ENCODE data around the gene ACP6.

The ACP6 gene

GRCh38 chr1:147631839-147632238 lies 38.5 kb downstream of the ACP6 start:
- Histone ChIP-seq H3K4me3 (ENCODE audit: extremely low read depth, insufficient read depth, low read length, poor library complexity, severe bottlenecking) (no peak overlapping the region), H3K27ac (ENCODE audit: low read depth, low read length, severe bottlenecking) (no peak overlapping the region), H3K4me1 (ENCODE audit: control insufficient read depth, insufficient read depth, low read length, poor library complexity, severe bottlenecking) (no peaks in the 10 kb centered on the region), H3K9me3 (ENCODE audit: control insufficient read depth, low read length) (no peaks in the 10 kb centered on the region), H3K36me3 (ENCODE audit: control insufficient read depth, insufficient read depth, low read length) (peaks cover 3% of the 10 kb centered on the region)
- 90 to 100% methylated on average over 3 of the region's 3 CpGs for WGBS, 2 experiments (ENCODE audit: insufficient coverage in 2 of 2)

GRCh38 chr1:147630447-147630846 lies 39.9 kb downstream of the ACP6 start:
- Histone ChIP-seq H3K4me1 (ENCODE audit: control insufficient read depth, insufficient read depth, low read length, poor library complexity, severe bottlenecking) (no peaks in the 10 kb centered on the region), H3K4me3 (ENCODE audit: extremely low read depth, insufficient read depth, low read length, poor library complexity, severe bottlenecking) (no peak overlapping the region), H3K9me3 (ENCODE audit: control insufficient read depth, low read length) (no peaks in the 10 kb centered on the region), H3K36me3 (ENCODE audit: control insufficient read depth, insufficient read depth, low read length) (peaks cover 3% of the 10 kb centered on the region), H3K27ac (ENCODE audit: low read depth, low read length, severe bottlenecking) (no peak overlapping the region)
- WGBS, 2 experiments (ENCODE audit: insufficient coverage in 2 of 2) = 97 to 100% methylated on average over 1 to 6 of the region's 6 CpGs

DNA sequence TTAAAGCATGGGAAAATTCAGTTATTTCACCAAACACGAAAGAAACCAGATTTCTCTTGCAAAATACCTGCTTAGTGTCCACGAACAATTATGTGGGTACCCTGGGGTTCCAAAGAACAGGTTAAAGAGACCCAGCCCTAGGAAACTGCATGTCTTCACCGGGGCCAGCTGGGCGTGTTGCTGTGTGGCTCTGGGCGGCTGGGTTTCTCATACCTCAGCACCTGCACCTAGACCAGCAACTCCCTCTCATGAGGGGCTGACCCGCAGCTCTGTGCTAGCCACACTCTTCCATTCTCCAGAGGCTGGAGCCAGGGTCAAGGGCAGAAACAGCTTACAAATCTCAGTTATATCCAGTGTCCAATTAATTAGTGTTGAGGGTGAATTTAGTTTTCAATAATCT lies 40.3 kb downstream of the ACP6 start:
- Histone ChIP-seq H3K4me1 (ENCODE audit: control insufficient read depth, insufficient read depth, low read length, poor library complexity, severe bottlenecking) (no peaks in the 10 kb centered on the region), H3K27ac (ENCODE audit: low read depth, low read length, severe bottlenecking) (no peak overlapping the region), H3K9me3 (ENCODE audit: control insufficient read depth, low read length) (no peaks in the 10 kb centered on the region), H3K36me3 (ENCODE audit: control insufficient read depth, insufficient read depth, low read length) (peaks cover 3% of the 10 kb centered on the region), H3K4me3 (ENCODE audit: extremely low read depth, insufficient read depth, low read length, poor library complexity, severe bottlenecking) (no peak overlapping the region)
- 88 to 96% methylated on average over 4 to 5 of the region's 6 CpGs for WGBS, 2 experiments (ENCODE audit: insufficient coverage in 2 of 2)

DNA sequence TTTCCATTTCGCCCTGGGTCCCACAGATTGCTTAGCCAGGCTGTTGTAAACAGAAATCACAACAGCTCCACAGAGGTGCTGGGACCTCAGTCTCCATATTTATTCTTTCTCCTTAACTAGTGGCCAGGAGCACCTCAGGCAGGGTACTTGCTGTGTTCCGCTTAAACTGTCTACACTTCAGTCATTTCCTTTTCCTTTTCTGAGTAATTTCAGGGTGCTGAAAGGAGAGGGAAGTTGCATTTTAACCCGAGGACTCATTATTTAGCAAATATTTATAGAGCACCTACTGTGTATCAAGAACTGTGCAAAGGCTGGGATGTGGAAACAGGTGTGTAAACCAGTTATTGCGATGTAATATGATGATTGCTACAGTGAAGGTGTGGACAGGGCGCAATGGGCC lies 41.9 kb downstream of the ACP6 start:
- 83 to 100% methylated on average over 3 to 4 of the region's 5 CpGs for WGBS, 2 experiments (ENCODE audit: insufficient coverage in 2 of 2)
- Histone ChIP-seq H3K4me1 (ENCODE audit: control insufficient read depth, insufficient read depth, low read length, poor library complexity, severe bottlenecking) (no peaks in the 10 kb centered on the region), H3K36me3 (ENCODE audit: control insufficient read depth, insufficient read depth, low read length) (peaks cover 18% of the 10 kb centered on the region), H3K4me3 (ENCODE audit: extremely low read depth, insufficient read depth, low read length, poor library complexity, severe bottlenecking) (no peak overlapping the region), H3K9me3 (ENCODE audit: control insufficient read depth, low read length) (no peaks in the 10 kb centered on the region), H3K27ac (ENCODE audit: low read depth, low read length, severe bottlenecking) (no peak overlapping the region)

- no peak overlapping the region for H3K4me3 ChIP-seq (ENCODE audit: extremely low read depth, insufficient read depth, low read length, poor library complexity, severe bottlenecking)
- peaks cover 26% of the 10 kb centered on the region for H3K36me3 ChIP-seq (ENCODE audit: control insufficient read depth, insufficient read depth, low read length)
- no peak overlapping the region for H3K27ac ChIP-seq (ENCODE audit: low read depth, low read length, severe bottlenecking)
- no peaks in the 10 kb centered on the region for H3K9me3 ChIP-seq (ENCODE audit: control insufficient read depth, low read length)
- H3K4me1 ChIP-seq (ENCODE audit: control insufficient read depth, insufficient read depth, low read length, poor library complexity, severe bottlenecking) = no peaks in the 10 kb centered on the region
- 23 to 42% methylated on average over 2 of the region's 3 CpGs for whole genome bisulfite sequencing, 2 experiments (ENCODE audit: insufficient coverage in 2 of 2)
Observed at GRCh38 chr1:147627435-147628110, 42.8 kb downstream of the ACP6 start.

DNA sequence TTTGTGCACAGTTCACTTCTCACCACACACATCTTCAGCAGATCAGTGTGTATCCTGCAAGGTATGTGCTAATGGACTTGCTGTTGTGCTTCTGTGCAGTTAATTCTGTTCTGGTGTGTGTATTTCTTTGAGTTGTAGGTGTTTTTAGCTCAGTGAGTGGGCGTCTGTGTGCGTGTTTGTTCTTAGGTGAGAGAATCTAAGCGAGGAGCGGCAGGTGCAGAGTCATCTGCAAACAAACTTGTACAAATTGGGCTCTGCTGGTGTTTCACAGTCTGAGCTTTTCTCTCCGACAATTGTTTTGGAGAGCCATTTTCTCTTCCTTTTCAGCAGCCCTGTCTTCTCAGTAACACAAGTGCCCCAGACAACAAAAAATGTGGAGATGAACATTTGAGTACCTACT lies 43.6 kb downstream of the ACP6 start:
- H3K9me3 ChIP-seq (ENCODE audit: control insufficient read depth, low read length) = no peaks in the 10 kb centered on the region
- H3K4me1 ChIP-seq (ENCODE audit: control insufficient read depth, insufficient read depth, low read length, poor library complexity, severe bottlenecking) = no peaks in the 10 kb centered on the region
- WGBS, 2 experiments (ENCODE audit: insufficient coverage in 2 of 2) = 92 to 96% methylated on average over 5 of the region's 5 CpGs
- peaks cover 34% of the 10 kb centered on the region for H3K36me3 ChIP-seq (ENCODE audit: control insufficient read depth, insufficient read depth, low read length)
- H3K27ac ChIP-seq (ENCODE audit: low read depth, low read length, severe bottlenecking) = no peak overlapping the region
- no peak overlapping the region for H3K4me3 ChIP-seq (ENCODE audit: extremely low read depth, insufficient read depth, low read length, poor library complexity, severe bottlenecking)

GRCh38 chr1:147626291-147626690 lies 44.0 kb downstream of the ACP6 start:
- Histone ChIP-seq H3K27ac (ENCODE audit: low read depth, low read length, severe bottlenecking) (no peak overlapping the region), H3K36me3 (ENCODE audit: control insufficient read depth, insufficient read depth, low read length) (peaks cover 38% of the 10 kb centered on the region), H3K9me3 (ENCODE audit: control insufficient read depth, low read length) (no peaks in the 10 kb centered on the region), H3K4me3 (ENCODE audit: extremely low read depth, insufficient read depth, low read length, poor library complexity, severe bottlenecking) (no peak overlapping the region), H3K4me1 (ENCODE audit: control insufficient read depth, insufficient read depth, low read length, poor library complexity, severe bottlenecking) (no peaks in the 10 kb centered on the region)
- no CpG with 5 or more reads among the region's 2 CpGs for WGBS, 2 experiments (ENCODE audit: insufficient coverage in 2 of 2)

- no peaks in the 10 kb centered on the region for H3K4me1 ChIP-seq (ENCODE audit: control insufficient read depth, insufficient read depth, low read length, poor library complexity, severe bottlenecking)
- no peak overlapping the region for H3K4me3 ChIP-seq (ENCODE audit: extremely low read depth, insufficient read depth, low read length, poor library complexity, severe bottlenecking)
- H3K27ac ChIP-seq (ENCODE audit: low read depth, low read length, severe bottlenecking) = no peak overlapping the region
- peaks cover 46% of the 10 kb centered on the region for H3K36me3 ChIP-seq (ENCODE audit: control insufficient read depth, insufficient read depth, low read length)
- WGBS, 2 experiments (ENCODE audit: insufficient coverage in 2 of 2) = 75 to 90% methylated on average over 2 to 5 of the region's 7 CpGs
- no peaks in the 10 kb centered on the region for H3K9me3 ChIP-seq (ENCODE audit: control insufficient read depth, low read length)
Observed at GRCh38 chr1:147625362-147625995, 44.8 kb downstream of the ACP6 start.

DNA sequence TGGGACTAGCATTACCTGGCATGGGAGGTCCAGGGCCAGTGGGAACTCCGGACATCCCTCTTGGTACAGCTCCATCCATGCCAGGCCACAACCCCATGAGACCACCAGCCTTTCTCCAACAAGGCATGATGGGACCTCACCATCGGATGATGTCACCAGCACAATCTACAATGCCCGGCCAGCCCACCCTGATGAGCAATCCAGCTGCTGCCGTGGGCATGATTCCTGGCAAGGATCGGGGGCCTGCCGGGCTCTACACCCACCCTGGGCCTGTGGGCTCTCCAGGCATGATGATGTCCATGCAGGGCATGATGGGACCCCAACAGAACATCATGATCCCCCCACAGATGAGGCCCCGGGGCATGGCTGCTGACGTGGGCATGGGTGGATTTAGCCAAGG lies 45.8 kb downstream of the ACP6 start:
- H3K4me1 ChIP-seq (ENCODE audit: control insufficient read depth, insufficient read depth, low read length, poor library complexity, severe bottlenecking) = no peaks in the 10 kb centered on the region
- H3K4me3 ChIP-seq (ENCODE audit: extremely low read depth, insufficient read depth, low read length, poor library complexity, severe bottlenecking) = no peak overlapping the region
- peaks cover 56% of the 10 kb centered on the region for H3K36me3 ChIP-seq (ENCODE audit: control insufficient read depth, insufficient read depth, low read length)
- H3K27ac ChIP-seq (ENCODE audit: low read depth, low read length, severe bottlenecking) = no peak overlapping the region
- 93 to 97% methylated on average over 4 to 7 of the region's 8 CpGs for WGBS, 2 experiments (ENCODE audit: insufficient coverage in 2 of 2)
- H3K9me3 ChIP-seq (ENCODE audit: control insufficient read depth, low read length) = no peaks in the 10 kb centered on the region

DNA sequence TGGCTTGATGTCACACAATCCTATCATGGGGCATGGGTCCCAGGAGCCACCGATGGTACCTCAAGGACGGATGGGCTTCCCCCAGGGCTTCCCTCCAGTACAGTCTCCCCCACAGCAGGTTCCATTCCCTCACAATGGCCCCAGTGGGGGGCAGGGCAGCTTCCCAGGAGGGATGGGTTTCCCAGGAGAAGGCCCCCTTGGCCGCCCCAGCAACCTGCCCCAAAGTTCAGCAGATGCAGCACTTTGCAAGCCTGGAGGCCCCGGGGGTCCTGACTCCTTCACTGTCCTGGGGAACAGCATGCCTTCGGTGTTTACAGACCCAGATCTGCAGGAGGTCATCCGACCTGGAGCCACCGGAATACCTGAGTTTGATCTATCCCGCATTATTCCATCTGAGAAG lies 46.3 kb downstream of the ACP6 start:
- Histone ChIP-seq H3K4me1 (ENCODE audit: control insufficient read depth, insufficient read depth, low read length, poor library complexity, severe bottlenecking) (no peaks in the 10 kb centered on the region), H3K4me3 (ENCODE audit: extremely low read depth, insufficient read depth, low read length, poor library complexity, severe bottlenecking) (no peak overlapping the region), H3K9me3 (ENCODE audit: control insufficient read depth, low read length) (no peaks in the 10 kb centered on the region), H3K36me3 (ENCODE audit: control insufficient read depth, insufficient read depth, low read length) (peaks cover 61% of the 10 kb centered on the region), H3K27ac (ENCODE audit: low read depth, low read length, severe bottlenecking) (no peak overlapping the region)
- 88 to 94% methylated on average over 8 of the region's 8 CpGs for WGBS, 2 experiments (ENCODE audit: insufficient coverage in 2 of 2)

DNA sequence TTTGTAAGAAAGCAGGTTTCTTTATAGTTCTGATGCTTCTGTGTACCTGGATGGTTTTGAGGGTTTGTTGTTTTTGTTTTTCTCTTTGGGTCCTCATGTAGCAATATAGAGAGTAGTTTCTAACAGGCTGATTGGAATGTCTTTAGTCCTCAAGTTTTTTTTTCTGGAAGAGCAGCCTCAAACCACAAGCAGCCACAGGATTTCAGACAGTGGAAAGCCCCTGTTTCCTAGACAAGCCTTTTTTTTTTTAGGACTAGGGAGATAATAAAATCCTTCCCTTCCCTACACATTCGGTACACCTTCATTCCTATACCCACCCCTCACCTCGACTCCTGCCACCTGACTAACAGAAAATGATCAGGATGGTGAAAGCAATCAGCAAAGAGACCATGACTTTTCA lies 47.6 kb downstream of the ACP6 start:
- 78 to 90% methylated on average over 2 of the region's 2 CpGs for WGBS, 2 experiments (ENCODE audit: insufficient coverage in 2 of 2)

More for the DNA sequence above, 47.6 kb downstream of the ACP6 start:
- Histone ChIP-seq H3K9me3 (ENCODE audit: control insufficient read depth, low read length) (no peaks in the 10 kb centered on the region), H3K36me3 (ENCODE audit: control insufficient read depth, insufficient read depth, low read length) (peaks cover 74% of the 10 kb centered on the region), H3K27ac (ENCODE audit: low read depth, low read length, severe bottlenecking) (no peak overlapping the region), H3K4me1 (ENCODE audit: control insufficient read depth, insufficient read depth, low read length, poor library complexity, severe bottlenecking) (no peaks in the 10 kb centered on the region), H3K4me3 (ENCODE audit: extremely low read depth, insufficient read depth, low read length, poor library complexity, severe bottlenecking) (no peak overlapping the region)
